HepG2 (cell line): ENCODE measurements around the gene EYA2. TPM values are rescaled to one million over a fixed set of nuclear protein-coding genes. Genes with fewer than 3 reads are reported as not detected.

Experiments used
- HNF4A ChIP-seq: sonication (generic); formaldehyde crosslinking; IDR thresholded peaks from 2 replicates; pipeline ENCODE4 v1.4.0; 2020; ENCODE audit warnings: missing genetic modification reagents
- HNRNPK ChIP-seq: fragments of 200-400 bp; formaldehyde crosslinking; IDR thresholded peaks from 2 replicates; pipeline ENCODE4 v1.6.1; 2018; ENCODE audit warnings: low read length, low read depth, moderate library complexity, mild to moderate bottlenecking; ENCODE audit not compliant: poor library complexity, severe bottlenecking
- JDP2 ChIP-seq: sonication (generic); formaldehyde crosslinking; IDR thresholded peaks from 2 replicates; pipeline ENCODE4 v1.8.1; 2022; ENCODE audit warnings: missing genetic modification reagents, borderline replicate concordance
- KDM4B ChIP-seq: sonication (generic); formaldehyde crosslinking; IDR thresholded peaks from 2 replicates; pipeline ENCODE4 v1.4.0; 2020; ENCODE audit warnings: missing genetic modification reagents
- MIER3 ChIP-seq: IDR thresholded peaks from 2 replicates; pipeline ENCODE4 v1.6.1; 2016; ENCODE audit warnings: missing compliant biosample characterization, borderline replicate concordance
- NFE2L1 ChIP-seq: sonication (generic); formaldehyde crosslinking; IDR thresholded peaks from 2 replicates; pipeline ENCODE4 v1.4.0; 2020; ENCODE audit warnings: missing genetic modification reagents, mild to moderate bottlenecking, borderline replicate concordance
- PHB2 ChIP-seq: fragments of 450-650 bp; IDR thresholded peaks from 2 replicates; pipeline ENCODE4 v1.6.1; 2018; ENCODE audit not compliant: partially characterized antibody
- RARA ChIP-seq: IDR thresholded peaks from 2 replicates; pipeline ENCODE4 v1.6.1; 2016; ENCODE audit warnings: missing genetic modification reagents, missing compliant biosample characterization
- RFX3 ChIP-seq: IDR thresholded peaks from 2 replicates; pipeline ENCODE4 v1.6.1; 2016; ENCODE audit warnings: missing biosample characterization, missing genetic modification reagents
- RORA ChIP-seq: sonication (generic); formaldehyde crosslinking; IDR thresholded peaks from 2 replicates; pipeline ENCODE4 v1.5.0; 2020; ENCODE audit warnings: mild to moderate bottlenecking, missing genetic modification reagents, moderate library complexity
- THAP11 ChIP-seq: IDR thresholded peaks from 2 replicates; pipeline ENCODE4 v1.6.1; 2016; ENCODE audit warnings: missing biosample characterization, missing genetic modification reagents
- WIZ ChIP-seq: sonication (generic); formaldehyde crosslinking; IDR thresholded peaks from 2 replicates; pipeline ENCODE4 v1.5.1; 2020; ENCODE audit warnings: mild to moderate bottlenecking, missing genetic modification reagents
- ZNF225 ChIP-seq: sonication (generic); formaldehyde crosslinking; IDR thresholded peaks from 2 replicates; pipeline ENCODE4 v1.4.0; 2020; ENCODE audit warnings: mild to moderate bottlenecking, missing genetic modification reagents
- ZNF761 ChIP-seq: sonication (generic); formaldehyde crosslinking; conservative IDR thresholded peaks from 2 replicates; pipeline ENCODE4 v1.4.0; 2020; ENCODE audit warnings: mild to moderate bottlenecking, missing genetic modification reagents
- ZNF777 ChIP-seq: sonication (generic); formaldehyde crosslinking; IDR thresholded peaks from 2 replicates; pipeline ENCODE4 v1.4.0; 2020; ENCODE audit warnings: missing genetic modification reagents
- ZNF792 ChIP-seq: IDR thresholded peaks from 2 replicates; pipeline ENCODE4 v1.6.1; 2016
- polyA plus RNA-seq, 8 experiments: library from polyadenylated mRNA; depleted of rRNA in 3 of 8; stranded (reverse) in 7 of 8; unstranded in 1 of 8; fragments of >200 nt; fragmentation: Illumina TruSeq in 4 of 8; extraction: Trizol in 4 of 8; gene quantifications; 2 replicates each; pipeline versions ENCODE4 v1.2.1 to v1.2.3, GENCODE V29; 2011 to 2016; ENCODE audit warnings: low read depth in 4 of 8, missing spikeins in 1 of 8, mixed read lengths in 1 of 8; ENCODE audit not compliant: insufficient read depth in 1 of 8
- total RNA-seq, 5 experiments: library from RNA; depleted of rRNA; stranded (reverse); fragments of >200 nt; fragmentation: Illumina TruSeq; extraction: Trizol; gene quantifications; 2 replicates each; pipeline ENCODE4 v1.2.3, GENCODE V29; 2016; ENCODE audit warnings: low read depth in 1 of 5
- TF ChIP-seq, protein P1 (sequence below): sonication (generic); formaldehyde crosslinking; conservative IDR thresholded peaks from 2 replicates; pipeline ENCODE4 v1.8.0; 2022; ENCODE audit warnings: mild to moderate bottlenecking, moderate library complexity, missing genetic modification reagents
- TF ChIP-seq, protein P2 (sequence below): IDR thresholded peaks from 2 replicates; pipeline ENCODE4 v1.6.1; 2016
- TF ChIP-seq, protein P3 (sequence below): IDR thresholded peaks from 2 replicates; pipeline ENCODE4 v1.6.1; 2016; ENCODE audit warnings: missing compliant biosample characterization, missing genetic modification reagents, borderline replicate concordance
- TF ChIP-seq, protein P4 (sequence below): IDR thresholded peaks from 2 replicates; pipeline ENCODE4 v1.6.1; 2016; ENCODE audit warnings: missing genetic modification reagents, missing compliant biosample characterization
- TF ChIP-seq, protein P5 (sequence below): sonication (generic); formaldehyde crosslinking; IDR thresholded peaks from 2 replicates; pipeline ENCODE4 v1.4.0; 2020; ENCODE audit warnings: missing genetic modification reagents, borderline replicate concordance

The EYA2 gene
- total and polyA plus RNA-seq, 2 of the 13 experiments (the other 11 are each of a cell fraction or from before 2014, with no cell fraction given), result not detected

DNA sequence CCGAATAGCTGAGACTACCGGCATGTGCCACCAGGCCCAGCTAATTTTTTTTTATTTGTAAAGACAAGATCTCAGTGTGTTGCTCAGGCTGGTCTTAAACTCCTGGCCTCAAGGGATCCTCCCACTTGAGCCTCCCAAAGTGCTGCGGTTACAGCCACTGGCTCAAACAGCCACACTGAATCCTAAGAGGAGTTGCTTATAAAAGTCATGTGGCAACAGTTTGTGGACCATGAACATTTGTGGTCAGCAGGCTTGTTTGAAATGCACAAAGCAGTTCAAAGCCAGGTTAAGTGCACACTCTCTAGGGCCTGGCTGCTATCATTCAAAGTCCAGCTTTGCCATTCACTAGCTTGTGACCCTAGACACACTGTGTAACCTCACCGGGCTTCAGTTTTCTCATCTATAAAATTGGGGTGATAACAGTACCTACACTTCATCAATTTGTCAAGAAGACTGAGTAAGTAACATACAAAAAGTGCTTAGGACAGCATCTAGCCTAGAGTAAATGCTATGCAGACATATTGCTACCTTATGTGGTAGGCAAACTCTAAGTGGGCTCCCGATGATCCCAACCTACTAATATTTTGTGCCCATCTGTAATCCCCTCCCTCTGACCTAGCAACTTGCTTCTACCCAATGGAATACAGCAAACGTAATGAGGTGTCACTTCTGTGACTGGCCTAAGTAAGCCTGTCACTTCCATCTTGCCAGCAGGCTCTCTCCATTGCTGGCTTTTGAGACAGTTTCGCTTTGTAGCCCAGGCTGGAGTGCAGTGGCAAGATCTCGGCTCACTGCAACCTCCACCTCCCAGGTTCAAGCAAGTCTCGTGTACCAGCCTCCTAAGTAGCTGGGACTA is 338.9 kb downstream of the EYA2 start (continued):
- TF ChIP-seq HNRNPK (no peak), ZNF777 (CRISPR knock-in tag) (no peak), WIZ (no peak), MIER3 (CRISPR knock-in tag) (peak; percentile 93; the same call in 1 of the 2 replicates), PHB2 (no peak), JDP2 (no peak), RFX3 (no peak), KDM4B (CRISPR knock-in tag) (peak; percentile 97), RARA (CRISPR knock-in tag) (peak; percentile 100), ZNF225 (CRISPR knock-in tag) (no peak), HNF4A (peak; percentile 100), ZNF792 (CRISPR knock-in tag) (peak; percentile 93), THAP11 (CRISPR knock-in tag) (peak; percentile 78), NFE2L1 (CRISPR knock-in tag) (no peak), RORA (CRISPR knock-in tag) (no peak), ZNF761 (CRISPR knock-in tag) (no peak)
- TF ChIP-seq, protein P1, sequence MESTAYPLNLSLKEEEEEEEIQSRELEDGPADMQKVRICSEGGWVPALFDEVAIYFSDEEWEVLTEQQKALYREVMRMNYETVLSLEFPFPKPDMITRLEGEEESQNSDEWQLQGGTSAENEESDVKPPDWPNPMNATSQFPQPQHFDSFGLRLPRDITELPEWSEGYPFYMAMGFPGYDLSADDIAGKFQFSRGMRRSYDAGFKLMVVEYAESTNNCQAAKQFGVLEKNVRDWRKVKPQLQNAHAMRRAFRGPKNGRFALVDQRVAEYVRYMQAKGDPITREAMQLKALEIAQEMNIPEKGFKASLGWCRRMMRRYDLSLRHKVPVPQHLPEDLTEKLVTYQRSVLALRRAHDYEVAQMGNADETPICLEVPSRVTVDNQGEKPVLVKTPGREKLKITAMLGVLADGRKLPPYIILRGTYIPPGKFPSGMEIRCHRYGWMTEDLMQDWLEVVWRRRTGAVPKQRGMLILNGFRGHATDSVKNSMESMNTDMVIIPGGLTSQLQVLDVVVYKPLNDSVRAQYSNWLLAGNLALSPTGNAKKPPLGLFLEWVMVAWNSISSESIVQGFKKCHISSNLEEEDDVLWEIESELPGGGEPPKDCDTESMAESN, result 0 out of 2 replicates have a peak, but pooled peaks have one; percentile 25
- TF ChIP-seq, protein P2, sequence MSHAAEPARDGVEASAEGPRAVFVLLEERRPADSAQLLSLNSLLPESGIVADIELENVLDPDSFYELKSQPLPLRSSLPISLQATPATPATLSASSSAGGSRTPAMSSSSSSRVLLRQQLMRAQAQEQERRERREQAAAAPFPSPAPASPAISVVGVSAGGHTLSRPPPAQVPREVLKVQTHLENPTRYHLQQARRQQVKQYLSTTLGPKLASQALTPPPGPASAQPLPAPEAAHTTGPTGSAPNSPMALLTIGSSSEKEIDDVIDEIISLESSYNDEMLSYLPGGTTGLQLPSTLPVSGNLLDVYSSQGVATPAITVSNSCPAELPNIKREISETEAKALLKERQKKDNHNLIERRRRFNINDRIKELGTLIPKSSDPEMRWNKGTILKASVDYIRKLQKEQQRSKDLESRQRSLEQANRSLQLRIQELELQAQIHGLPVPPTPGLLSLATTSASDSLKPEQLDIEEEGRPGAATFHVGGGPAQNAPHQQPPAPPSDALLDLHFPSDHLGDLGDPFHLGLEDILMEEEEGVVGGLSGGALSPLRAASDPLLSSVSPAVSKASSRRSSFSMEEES (CRISPR knock-in tag), result peak; percentile 99
- TF ChIP-seq, protein P3, sequence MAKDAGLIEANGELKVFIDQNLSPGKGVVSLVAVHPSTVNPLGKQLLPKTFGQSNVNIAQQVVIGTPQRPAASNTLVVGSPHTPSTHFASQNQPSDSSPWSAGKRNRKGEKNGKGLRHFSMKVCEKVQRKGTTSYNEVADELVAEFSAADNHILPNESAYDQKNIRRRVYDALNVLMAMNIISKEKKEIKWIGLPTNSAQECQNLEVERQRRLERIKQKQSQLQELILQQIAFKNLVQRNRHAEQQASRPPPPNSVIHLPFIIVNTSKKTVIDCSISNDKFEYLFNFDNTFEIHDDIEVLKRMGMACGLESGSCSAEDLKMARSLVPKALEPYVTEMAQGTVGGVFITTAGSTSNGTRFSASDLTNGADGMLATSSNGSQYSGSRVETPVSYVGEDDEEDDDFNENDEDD (CRISPR knock-in tag), result peak; percentile 64; the same call in 1 of the 2 replicates
- TF ChIP-seq, protein P4, sequence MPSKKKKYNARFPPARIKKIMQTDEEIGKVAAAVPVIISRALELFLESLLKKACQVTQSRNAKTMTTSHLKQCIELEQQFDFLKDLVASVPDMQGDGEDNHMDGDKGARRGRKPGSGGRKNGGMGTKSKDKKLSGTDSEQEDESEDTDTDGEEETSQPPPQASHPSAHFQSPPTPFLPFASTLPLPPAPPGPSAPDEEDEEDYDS (CRISPR knock-in tag), result peak; percentile 60; the same call in 1 of the 2 replicates
- TF ChIP-seq, protein P5, sequence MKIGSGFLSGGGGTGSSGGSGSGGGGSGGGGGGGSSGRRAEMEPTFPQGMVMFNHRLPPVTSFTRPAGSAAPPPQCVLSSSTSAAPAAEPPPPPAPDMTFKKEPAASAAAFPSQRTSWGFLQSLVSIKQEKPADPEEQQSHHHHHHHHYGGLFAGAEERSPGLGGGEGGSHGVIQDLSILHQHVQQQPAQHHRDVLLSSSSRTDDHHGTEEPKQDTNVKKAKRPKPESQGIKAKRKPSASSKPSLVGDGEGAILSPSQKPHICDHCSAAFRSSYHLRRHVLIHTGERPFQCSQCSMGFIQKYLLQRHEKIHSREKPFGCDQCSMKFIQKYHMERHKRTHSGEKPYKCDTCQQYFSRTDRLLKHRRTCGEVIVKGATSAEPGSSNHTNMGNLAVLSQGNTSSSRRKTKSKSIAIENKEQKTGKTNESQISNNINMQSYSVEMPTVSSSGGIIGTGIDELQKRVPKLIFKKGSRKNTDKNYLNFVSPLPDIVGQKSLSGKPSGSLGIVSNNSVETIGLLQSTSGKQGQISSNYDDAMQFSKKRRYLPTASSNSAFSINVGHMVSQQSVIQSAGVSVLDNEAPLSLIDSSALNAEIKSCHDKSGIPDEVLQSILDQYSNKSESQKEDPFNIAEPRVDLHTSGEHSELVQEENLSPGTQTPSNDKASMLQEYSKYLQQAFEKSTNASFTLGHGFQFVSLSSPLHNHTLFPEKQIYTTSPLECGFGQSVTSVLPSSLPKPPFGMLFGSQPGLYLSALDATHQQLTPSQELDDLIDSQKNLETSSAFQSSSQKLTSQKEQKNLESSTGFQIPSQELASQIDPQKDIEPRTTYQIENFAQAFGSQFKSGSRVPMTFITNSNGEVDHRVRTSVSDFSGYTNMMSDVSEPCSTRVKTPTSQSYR, result peak; percentile 68; the same call in 1 of the 2 replicates
